PC-9 (cell line): ENCODE measurements around the gene ETV6.

Experiments used
- EZH2 ChIP-seq: fragments of 200-600 bp; sonication (generic); IDR thresholded peaks from 2 replicates; pipeline ENCODE4 v1.8.0; 2017; ENCODE audit warnings: antibody characterized with exemption, low read depth
- TF ChIP-seq, protein P1 (sequence below): fragments of 200-600 bp; sonication (generic); conservative IDR thresholded peaks from 2 replicates; pipeline ENCODE4 v1.6.1; 2017; ENCODE audit warnings: mixed run types, antibody characterized with exemption, mild to moderate bottlenecking, moderate library complexity

DNA sequence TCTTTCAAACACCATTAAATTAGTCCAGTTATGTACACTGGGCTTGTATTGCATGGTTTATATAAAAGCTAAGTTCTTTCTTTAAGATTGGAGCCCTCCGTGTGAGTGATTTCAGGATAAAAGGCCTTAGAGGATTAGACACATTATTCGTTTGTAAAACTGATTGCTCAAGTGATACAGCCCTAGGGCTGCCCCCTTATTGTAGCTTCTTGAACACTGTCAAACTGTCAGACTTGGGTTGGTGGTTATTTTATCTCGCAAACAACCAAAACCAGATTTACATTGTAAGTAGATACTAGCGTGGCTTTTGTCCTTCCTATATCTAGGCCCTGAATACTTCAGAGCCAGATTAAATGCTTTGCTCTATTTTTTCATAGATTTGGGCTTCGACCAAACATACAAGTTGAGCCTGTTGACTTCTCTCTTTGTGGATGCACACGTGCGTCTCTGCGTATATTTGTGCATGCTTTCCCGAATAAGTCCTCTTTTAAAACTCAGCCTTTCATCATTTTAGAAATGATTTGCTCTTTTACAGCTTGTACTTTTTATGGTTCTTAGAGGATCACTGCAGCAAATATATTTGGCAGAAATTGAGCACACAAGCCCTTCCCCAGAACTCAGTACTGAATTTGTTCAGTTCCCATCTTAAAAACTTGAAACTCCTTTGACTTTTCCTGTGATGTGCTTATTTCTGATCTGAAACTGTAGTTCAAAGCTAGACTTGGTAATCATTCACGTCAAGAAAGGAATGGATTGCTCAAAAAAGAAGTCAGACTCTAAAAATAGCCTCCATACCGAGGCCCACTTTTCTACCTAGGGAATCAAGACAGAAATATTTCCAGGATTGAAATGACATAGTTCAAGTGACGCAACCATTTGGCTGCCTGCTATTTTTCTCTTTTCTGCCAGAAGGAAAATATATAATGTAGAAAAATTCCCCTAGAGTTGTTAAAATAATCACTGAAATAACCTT is 129.5 kb downstream of the ETV6 start:
- TF ChIP-seq, protein P1, sequence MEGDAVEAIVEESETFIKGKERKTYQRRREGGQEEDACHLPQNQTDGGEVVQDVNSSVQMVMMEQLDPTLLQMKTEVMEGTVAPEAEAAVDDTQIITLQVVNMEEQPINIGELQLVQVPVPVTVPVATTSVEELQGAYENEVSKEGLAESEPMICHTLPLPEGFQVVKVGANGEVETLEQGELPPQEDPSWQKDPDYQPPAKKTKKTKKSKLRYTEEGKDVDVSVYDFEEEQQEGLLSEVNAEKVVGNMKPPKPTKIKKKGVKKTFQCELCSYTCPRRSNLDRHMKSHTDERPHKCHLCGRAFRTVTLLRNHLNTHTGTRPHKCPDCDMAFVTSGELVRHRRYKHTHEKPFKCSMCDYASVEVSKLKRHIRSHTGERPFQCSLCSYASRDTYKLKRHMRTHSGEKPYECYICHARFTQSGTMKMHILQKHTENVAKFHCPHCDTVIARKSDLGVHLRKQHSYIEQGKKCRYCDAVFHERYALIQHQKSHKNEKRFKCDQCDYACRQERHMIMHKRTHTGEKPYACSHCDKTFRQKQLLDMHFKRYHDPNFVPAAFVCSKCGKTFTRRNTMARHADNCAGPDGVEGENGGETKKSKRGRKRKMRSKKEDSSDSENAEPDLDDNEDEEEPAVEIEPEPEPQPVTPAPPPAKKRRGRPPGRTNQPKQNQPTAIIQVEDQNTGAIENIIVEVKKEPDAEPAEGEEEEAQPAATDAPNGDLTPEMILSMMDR: no peak
- no peak for TF ChIP-seq EZH2
